Mononuclear cell (primary cell): ENCODE results near the gene NR5A2. TPM values are rescaled to one million over a fixed set of nuclear protein-coding genes. Genes with fewer than 3 reads are reported as not detected.

Experiments used
- H3K27me3 ChIP-seq: 2 replicates; pipeline ENCODE4 v1.6.0; 2011; ENCODE audit warnings: low read length, control low read depth; ENCODE audit not compliant: insufficient read depth
- H3K4me1 ChIP-seq: 2 replicates; pipeline ENCODE4 v1.5.1; 2011; ENCODE audit warnings: mild to moderate bottlenecking, low read length, control low read depth; ENCODE audit not compliant: insufficient read depth
- H3K4me3 ChIP-seq: 2 replicates; pipeline ENCODE4 v1.5.1; 2011; ENCODE audit warnings: mild to moderate bottlenecking, low read length, moderate library complexity
- H3K9me3 ChIP-seq: 2 replicates; pipeline ENCODE4 v1.5.1; 2011; ENCODE audit warnings: low read depth, mild to moderate bottlenecking, control low read depth, low read length
- total RNA-seq: library from RNA; depleted of rRNA; stranded (reverse); fragments of >200 nt; gene quantifications from one replicate; pipeline ENCODE4 v1.2.3, GENCODE V29; 2012

NR5A2 gene
- total RNA-seq, 1 donor: not detected

DNA sequence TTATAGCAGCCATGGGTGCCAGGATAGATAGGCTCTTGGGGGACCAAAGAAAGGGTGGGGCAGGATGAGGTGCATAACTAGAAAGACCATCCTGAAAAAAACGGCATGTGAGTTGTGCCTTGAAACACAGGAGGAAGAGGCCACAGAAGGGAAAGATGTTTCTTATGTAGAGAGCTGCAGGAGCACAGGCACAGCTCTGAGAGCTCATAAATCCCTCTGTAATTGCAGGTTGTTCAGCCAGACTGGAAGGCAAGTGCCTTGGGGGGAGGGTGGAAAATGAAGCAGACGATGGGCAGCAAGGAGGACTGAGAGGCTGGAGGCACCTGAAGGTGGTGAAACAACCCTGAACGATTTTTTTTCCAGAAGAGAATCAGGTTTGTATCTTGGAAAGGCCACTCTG, 170.7 kb downstream of the NR5A2 start:
- Histone ChIP-seq H3K27me3 (no peaks in the 10 kb centered on the region), H3K4me3 (no peak overlapping the region), H3K4me1 (no peaks in the 10 kb centered on the region), H3K9me3 (no peaks in the 10 kb centered on the region)

DNA sequence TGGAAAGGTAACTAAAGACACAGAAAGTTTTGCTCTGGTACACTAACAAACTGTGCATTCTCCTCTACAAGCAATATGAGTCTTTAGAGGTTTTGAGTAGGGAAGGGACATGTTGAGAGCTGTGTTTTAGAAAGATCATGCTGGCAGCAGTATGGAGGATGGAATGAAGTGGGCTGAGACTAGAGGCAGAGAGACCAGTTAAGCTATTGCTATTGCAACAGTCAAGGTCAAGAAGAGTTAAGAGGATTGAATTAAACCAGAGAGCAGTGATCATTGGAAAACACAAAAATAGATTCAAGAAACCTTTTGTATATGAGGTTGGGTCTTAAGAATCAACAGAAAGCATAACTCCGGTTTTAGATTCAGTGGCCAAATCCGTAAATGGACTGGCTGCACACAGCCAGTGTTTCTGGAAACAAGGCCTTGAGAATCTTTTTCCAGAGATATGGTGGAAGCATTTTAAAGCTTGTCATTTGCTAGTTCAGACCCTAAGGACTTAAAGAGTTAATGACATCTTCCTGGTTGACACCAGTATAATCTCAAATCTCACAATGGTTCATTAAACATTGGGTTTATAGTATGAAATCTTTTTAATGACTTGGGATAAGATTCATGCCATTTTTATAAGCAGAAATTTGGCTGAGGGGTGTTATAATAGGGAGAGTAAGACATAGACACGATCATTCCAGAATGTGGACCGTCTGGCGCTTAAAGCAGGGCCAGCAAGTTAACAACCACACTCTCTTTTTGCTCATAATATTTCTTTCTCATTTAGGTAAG, 177.9 kb downstream of the NR5A2 start:
- no peak overlapping the region for H3K4me3 ChIP-seq
- H3K4me1 ChIP-seq: peaks cover 10% of the 10 kb centered on the region
- no peaks in the 10 kb centered on the region for H3K9me3 ChIP-seq
- no peaks in the 10 kb centered on the region for H3K27me3 ChIP-seq

DNA sequence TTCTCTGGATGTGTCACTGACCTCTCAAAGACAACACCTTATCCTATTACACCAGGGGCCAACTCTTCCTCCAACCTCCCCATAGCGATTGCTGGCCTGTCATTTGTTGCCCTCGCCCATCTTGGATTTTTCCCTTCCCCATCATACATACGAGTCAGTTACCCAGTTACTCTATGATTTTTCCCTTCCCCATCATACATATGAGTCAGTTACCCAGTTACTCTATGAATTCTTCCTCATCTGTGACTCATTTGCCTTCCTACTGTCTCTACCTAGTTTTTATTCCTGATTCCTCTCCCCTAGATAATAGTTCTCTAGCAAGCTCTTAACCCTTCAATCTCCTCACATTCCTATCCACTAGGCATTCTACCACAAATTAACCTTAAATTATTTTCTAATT, 178.8 kb downstream of the NR5A2 start:
- H3K4me3 ChIP-seq: no peak overlapping the region
- peaks cover 10% of the 10 kb centered on the region for H3K4me1 ChIP-seq
- H3K27me3 ChIP-seq: no peaks in the 10 kb centered on the region
- no peaks in the 10 kb centered on the region for H3K9me3 ChIP-seq

DNA sequence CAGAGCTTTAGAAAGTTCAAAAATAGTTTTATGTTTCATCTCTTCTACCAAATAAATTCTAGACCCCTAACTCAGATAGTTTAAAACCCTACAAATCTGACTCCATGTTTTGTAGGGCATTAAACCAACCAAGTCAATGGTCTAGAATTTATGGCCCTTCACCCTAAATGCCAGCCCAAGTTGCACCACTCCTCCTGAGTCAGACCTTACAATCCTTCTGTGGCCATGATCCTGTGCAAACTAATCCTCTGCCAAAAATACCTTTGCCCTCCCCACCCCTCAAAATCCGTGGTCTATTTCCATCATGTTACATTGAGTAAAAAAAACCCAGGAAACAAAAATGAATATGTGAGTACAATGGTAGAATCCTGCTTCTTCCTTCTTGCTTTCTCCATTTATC, 179.3 kb downstream of the NR5A2 start:
- H3K9me3 ChIP-seq: no peaks in the 10 kb centered on the region
- H3K4me3 ChIP-seq: no peak overlapping the region
- H3K27me3 ChIP-seq: no peaks in the 10 kb centered on the region
- H3K4me1 ChIP-seq: peaks cover 10% of the 10 kb centered on the region

DNA sequence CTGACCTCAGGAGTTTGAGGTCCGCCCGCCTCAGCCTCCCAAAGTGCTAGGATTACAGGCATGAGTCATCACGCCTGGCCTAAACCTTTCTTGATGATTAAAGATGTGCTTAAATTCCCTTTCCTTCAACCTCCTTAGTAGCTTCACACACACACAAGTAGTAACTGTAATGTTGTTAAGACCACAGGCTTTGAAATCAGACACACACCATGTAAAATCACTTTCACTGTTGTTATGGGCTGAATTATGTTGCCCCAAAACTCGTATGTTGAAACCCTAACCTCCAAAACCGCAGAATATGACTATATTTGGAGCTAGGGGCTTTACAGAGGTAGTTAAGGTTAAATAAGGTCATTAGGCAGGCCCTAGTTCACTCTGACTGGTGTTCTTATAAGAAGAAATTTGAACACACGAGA, 180.2 kb downstream of the NR5A2 start:
- Histone ChIP-seq H3K4me1 (peaks cover 10% of the 10 kb centered on the region), H3K4me3 (no peak overlapping the region), H3K27me3 (no peaks in the 10 kb centered on the region), H3K9me3 (no peaks in the 10 kb centered on the region)

DNA sequence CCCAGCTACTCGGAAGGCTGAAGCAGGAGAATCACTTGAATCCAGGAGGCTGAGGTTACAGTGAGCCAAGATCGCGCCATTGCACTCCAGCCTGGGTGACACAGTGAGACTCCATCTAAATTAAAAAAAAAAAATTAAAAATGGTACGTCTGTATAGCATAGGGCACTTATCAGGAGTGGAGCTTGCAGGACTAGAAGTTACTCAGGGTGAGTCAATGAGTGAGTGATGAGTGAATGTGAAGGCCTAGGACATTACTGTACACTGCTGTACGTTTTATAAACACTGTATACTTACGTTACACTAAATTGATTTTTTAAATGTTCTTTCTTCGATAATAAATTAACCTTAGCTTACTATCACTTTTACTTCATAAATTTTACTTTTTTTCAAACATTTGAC, 183.6 kb downstream of the NR5A2 start:
- no peaks in the 10 kb centered on the region for H3K27me3 ChIP-seq
- no peak overlapping the region for H3K4me3 ChIP-seq
- no peaks in the 10 kb centered on the region for H3K9me3 ChIP-seq
- H3K4me1 ChIP-seq: peaks cover 6% of the 10 kb centered on the region

DNA sequence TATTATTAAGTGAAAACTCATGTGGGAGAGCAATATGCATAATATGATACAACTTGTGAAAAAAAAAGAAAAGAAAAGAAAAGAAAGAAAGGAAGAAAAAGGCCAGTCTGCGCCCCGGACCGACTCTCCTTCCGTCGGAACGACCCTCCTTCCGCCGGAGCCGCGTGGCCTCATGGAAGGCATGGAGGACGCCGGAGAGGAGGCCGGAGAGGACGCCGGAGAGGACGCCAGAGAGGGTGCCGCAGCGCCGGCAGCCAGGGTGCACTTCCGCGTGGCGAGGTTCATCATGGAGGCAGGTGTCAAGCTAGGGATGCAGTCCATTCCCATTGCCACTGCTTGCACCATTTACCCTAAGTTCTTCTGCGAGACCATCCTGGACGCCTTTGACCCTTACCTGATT, 185.9 kb downstream of the NR5A2 start:
- Histone ChIP-seq H3K27me3 (no peaks in the 10 kb centered on the region), H3K4me3 (no peak overlapping the region), H3K4me1 (no peaks in the 10 kb centered on the region), H3K9me3 (no peaks in the 10 kb centered on the region)

DNA sequence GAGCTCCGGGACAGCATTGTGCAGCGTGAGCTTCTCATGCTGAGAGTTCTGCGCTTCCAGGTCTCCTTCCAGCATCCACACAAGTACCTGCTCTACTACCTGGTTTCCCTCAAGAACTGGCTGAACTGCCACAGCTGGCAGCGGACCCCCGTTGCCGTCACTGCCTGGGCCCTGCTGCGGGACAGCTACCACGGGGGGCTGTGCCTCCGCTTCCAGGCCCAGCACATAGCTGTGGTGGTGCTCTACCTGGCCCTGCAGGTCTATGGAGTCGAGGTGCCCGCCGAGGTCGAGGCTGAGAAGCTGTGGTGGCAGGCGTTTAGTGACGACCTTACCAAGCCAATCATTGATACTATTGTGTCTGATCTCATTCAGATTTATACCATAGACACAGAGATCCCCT, 186.4 kb downstream of the NR5A2 start:
- Histone ChIP-seq H3K4me1 (no peaks in the 10 kb centered on the region), H3K4me3 (no peak overlapping the region), H3K27me3 (no peaks in the 10 kb centered on the region), H3K9me3 (no peaks in the 10 kb centered on the region)

DNA sequence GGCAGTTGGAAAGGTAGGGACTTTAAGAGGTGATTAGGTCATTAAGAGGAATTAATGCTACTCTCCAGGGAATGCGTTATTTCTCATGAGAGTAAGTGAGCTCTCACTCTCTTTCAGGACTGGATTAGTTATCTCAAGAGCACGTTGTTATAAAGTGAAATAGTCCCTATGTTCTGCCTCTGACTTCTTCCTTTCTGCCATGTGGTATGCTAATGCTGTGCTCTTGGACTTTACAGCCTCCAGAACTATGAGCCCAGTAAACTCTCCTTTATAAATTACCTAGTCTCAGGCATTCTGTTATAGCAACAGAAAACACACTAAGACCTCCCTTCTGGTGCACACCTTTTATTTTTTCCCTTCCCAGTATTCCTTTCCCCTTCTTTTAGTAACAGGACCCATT, 187.8 kb downstream of the NR5A2 start:
- Histone ChIP-seq H3K4me3 (no peak overlapping the region), H3K4me1 (no peaks in the 10 kb centered on the region), H3K9me3 (no peaks in the 10 kb centered on the region), H3K27me3 (no peaks in the 10 kb centered on the region)

DNA sequence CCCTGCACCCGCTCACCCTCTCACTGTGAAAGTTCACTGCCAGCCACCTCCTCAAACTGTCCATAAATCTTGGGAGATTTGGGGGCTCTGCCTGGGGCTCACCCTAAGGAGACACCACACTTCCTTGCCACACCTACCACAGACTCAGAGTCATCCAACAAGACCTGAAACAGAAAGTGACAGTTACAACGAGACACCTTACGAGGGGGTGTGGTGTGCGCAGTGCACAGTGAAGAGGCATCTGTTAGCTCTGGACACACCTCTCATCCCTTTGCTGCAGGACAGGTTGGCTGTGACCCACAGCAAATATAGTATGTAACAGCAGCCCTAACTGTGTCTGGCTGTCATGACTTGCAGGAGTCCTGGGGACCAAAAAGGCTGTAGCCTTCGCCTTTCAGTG, 190.2 kb downstream of the NR5A2 start:
- H3K9me3 ChIP-seq: no peaks in the 10 kb centered on the region
- H3K4me1 ChIP-seq: no peaks in the 10 kb centered on the region
- no peak overlapping the region for H3K4me3 ChIP-seq
- no peaks in the 10 kb centered on the region for H3K27me3 ChIP-seq

DNA sequence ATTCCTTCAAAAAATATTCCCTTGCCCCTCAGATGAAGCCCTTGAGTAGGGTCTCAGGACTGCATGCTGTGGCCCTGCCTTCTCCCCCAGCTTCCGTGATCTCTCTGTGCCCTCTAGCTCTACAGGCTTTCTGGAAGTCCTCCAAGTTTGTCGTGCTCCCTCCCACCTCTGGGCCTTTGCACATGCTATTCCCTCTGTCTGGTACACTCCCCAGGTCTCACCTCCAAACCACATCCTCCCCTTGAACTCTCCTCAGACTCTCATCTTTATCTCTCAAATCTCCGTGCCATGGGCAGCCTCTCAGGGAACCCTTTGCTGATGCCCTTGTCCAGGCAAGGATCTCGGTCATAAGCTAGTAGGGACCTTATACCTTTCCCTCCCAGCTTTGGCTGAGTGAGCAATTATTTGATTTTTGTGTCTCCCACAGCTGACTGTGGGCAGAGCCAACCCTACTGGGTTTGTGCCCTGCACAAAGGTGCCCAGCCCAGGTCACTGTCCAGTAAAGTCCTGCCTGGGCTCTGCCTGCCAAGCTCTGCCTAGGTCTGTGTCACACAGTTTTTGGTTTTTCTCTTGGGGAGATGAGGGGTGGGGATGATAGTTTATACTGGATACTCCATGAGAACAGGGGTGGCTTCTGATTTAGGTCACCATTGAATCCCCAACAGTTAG, 194.2 kb downstream of the NR5A2 start:
- Histone ChIP-seq H3K27me3 (no peaks in the 10 kb centered on the region), H3K9me3 (no peaks in the 10 kb centered on the region), H3K4me1 (peaks cover 8% of the 10 kb centered on the region), H3K4me3 (no peak overlapping the region)

DNA sequence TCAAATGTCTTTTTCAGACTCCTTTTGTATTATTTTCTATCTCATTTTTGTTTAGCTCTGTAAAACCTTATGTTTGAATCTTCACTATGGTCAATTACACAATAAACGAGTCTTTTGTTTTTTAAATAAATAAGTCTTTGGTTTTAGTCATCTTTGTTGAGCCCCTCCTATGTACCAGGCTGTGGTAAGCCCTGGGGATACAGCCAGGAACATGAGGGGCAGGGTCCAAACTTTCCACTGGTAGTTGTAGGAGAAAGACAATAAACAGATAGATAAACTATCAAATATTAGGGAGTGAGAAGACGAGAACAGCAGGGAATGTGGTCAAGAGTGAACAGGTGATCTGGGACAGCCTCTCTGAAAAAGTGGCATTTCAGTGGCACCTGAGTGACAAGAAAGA, 195.7 kb downstream of the NR5A2 start:
- Histone ChIP-seq H3K4me3 (no peak overlapping the region), H3K27me3 (no peaks in the 10 kb centered on the region), H3K9me3 (no peaks in the 10 kb centered on the region), H3K4me1 (peaks cover 11% of the 10 kb centered on the region)

DNA sequence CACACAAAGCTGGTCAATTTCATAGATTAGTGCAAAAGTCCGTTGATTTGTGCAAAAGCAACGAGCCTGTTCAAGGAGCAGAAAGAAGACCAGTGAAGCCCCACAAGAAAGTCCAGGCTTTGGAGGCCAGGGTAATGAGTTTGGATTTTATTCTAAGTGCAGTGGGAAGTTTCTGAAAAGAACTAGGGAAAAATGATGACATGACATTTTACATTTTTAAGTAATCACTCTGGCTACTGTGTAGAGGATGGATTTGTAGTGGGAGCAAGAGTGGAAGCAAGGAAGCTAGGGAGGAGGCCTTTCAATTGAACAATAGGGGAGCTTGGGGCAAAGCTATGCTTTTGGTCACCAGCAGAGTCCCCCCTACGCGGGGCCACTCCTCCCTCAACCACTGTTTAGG, 196.1 kb downstream of the NR5A2 start:
- no peak overlapping the region for H3K4me3 ChIP-seq
- H3K4me1 ChIP-seq: peaks cover 11% of the 10 kb centered on the region

DNA sequence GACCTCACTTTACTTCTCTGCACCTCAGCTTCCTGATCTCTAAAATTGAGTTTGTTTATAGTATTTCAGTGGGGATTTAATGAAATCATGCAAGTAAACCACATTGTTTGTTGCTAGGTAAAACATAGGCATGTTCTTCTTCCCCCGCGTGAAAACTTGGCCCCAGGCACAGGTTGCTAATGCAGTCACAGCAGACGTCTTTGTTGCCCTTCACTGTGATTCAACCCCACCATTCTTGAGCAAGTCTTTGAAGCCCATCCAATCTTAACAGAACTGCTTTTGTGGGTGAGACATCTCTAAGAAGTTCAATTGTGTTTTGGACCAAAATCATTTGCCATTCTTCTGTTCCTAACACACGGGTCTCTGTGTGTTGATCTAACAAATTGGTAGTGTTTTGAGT, 196.8 kb downstream of the NR5A2 start:
- H3K4me1 ChIP-seq: peaks cover 11% of the 10 kb centered on the region
- H3K27me3 ChIP-seq: no peaks in the 10 kb centered on the region
- H3K9me3 ChIP-seq: no peaks in the 10 kb centered on the region
- no peak overlapping the region for H3K4me3 ChIP-seq

More for the DNA sequence above, 196.1 kb downstream of the NR5A2 start:
- Histone ChIP-seq H3K27me3 (no peaks in the 10 kb centered on the region), H3K9me3 (no peaks in the 10 kb centered on the region)

DNA sequence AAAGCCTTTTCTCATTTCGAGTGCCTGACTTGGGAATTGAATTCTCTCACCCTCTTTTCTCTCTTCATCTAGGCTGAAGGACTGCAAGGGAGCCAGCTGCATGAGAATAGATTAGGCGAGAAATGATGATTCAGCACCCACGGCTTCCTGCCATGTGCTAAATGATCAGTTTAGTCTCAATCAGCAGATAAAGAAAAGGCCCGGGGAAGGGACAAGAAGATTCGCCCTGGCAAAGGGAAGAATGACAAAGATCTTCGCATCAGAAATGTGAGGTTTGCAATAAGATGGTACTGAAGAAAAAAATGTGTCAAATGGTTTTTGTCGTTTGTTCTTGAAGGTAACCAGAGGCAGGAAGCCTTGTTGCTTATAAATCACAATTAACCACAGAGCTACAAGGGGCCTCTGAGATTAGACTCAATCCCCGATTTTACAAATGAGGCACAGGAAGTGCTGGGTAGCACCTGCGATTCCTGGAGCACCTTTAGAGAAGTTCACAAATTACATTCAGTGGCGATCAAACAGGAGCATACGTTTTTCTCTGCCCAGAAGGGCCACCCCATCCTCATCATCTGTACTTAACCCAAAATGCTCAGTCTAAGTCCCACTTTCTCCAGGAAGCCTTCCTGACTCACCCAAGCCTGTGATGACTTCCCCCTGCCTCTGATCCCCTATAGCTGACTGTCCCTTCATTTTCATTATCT, 198.9 kb downstream of the NR5A2 start:
- H3K27me3 ChIP-seq: no peaks in the 10 kb centered on the region
- peaks cover 17% of the 10 kb centered on the region for H3K4me1 ChIP-seq
- no peaks in the 10 kb centered on the region for H3K9me3 ChIP-seq
- no peak overlapping the region for H3K4me3 ChIP-seq
